Keratinocyte (primary cell): ENCODE measurements around the gene MTA1. TPM values are rescaled to one million over a fixed set of nuclear protein-coding genes. Genes with fewer than 3 reads are reported as not detected.

Experiments used
- DNase-seq: peaks from one replicate; pipeline ENCODE4 v3.0.0-alpha.2; 2011; ENCODE audit warnings: low read depth, missing footprints, low spot score
- FAIRE-seq: peaks from 2 replicates; lab custom pipeline; 2011; peaks lifted over from hg19 to GRCh38; lab: Jason Lieb, UNC
- H2AFZ ChIP-seq: 2 replicates; pipeline ENCODE4 v1.6.0; 2012; ENCODE audit warnings: low read length, control low read depth, inconsistent platforms; ENCODE audit not compliant: control insufficient read depth
- H3K27ac ChIP-seq: 2 replicates; pipeline ENCODE4 v1.5.1; 2011; ENCODE audit warnings: low read length; ENCODE audit not compliant: control insufficient read depth, insufficient read depth
- H3K27me3 ChIP-seq: 3 replicates; pipeline ENCODE4 v1.6.0; 2011; ENCODE audit warnings: low read length; ENCODE audit not compliant: control insufficient read depth, insufficient read depth; ENCODE audit errors: extremely low read depth
- H3K36me3 ChIP-seq, 2 experiments: 2 replicates in 1 of 2; 3 replicates in 1 of 2; pipeline ENCODE4 v1.5.1; 2011; ENCODE audit warnings: low read length in 2 of 2, mild to moderate bottlenecking in 1 of 2; ENCODE audit not compliant: control insufficient read depth in 2 of 2, insufficient read depth in 2 of 2; ENCODE audit errors: extremely low read depth in 1 of 2
- H3K4me1 ChIP-seq: 3 replicates; pipeline ENCODE4 v1.5.1; 2011; ENCODE audit warnings: low read length; ENCODE audit not compliant: control insufficient read depth, insufficient read depth; ENCODE audit errors: extremely low read depth
- H3K4me2 ChIP-seq: 3 replicates; pipeline ENCODE4 v1.6.0; 2011; ENCODE audit warnings: low read depth, low read length; ENCODE audit not compliant: control insufficient read depth, insufficient read depth; ENCODE audit errors: extremely low read depth
- H3K4me3 ChIP-seq, 3 experiments: fragments of 200-600 bp in 1 of 3; sonication (generic) in 1 of 3; 2 replicates in 2 of 3; 3 replicates in 1 of 3; pipeline ENCODE4 v1.5.1; 2011 to 2016; ENCODE audit warnings: low read length in 3 of 3, mild to moderate bottlenecking in 3 of 3, control low read depth in 2 of 3, inconsistent platforms in 1 of 3, low read depth in 1 of 3, mixed read lengths in 1 of 3, mixed run types in 1 of 3, moderate library complexity in 1 of 3; ENCODE audit not compliant: control insufficient read depth in 2 of 3, insufficient read depth in 2 of 3; ENCODE audit errors: extremely low read depth in 1 of 3
- H3K79me2 ChIP-seq: 2 replicates; pipeline ENCODE4 v1.6.0; 2012; ENCODE audit warnings: low read length; ENCODE audit not compliant: control insufficient read depth, insufficient read depth
- H3K9ac ChIP-seq: 3 replicates; pipeline ENCODE4 v1.6.0; 2011; ENCODE audit warnings: low read length; ENCODE audit not compliant: control insufficient read depth, insufficient read depth; ENCODE audit errors: extremely low read depth
- H3K9me1 ChIP-seq: 3 replicates; pipeline ENCODE4 v1.6.0; 2011; ENCODE audit warnings: low read length; ENCODE audit not compliant: control insufficient read depth, insufficient read depth; ENCODE audit errors: extremely low read depth
- H3K9me3 ChIP-seq: 2 replicates; pipeline ENCODE4 v1.5.1; 2012; ENCODE audit warnings: low read depth, low read length; ENCODE audit not compliant: control insufficient read depth
- H4K20me1 ChIP-seq: 3 replicates; pipeline ENCODE4 v1.6.0; 2011; ENCODE audit warnings: low read length; ENCODE audit not compliant: control insufficient read depth, insufficient read depth; ENCODE audit errors: extremely low read depth
- EZH2 ChIP-seq: IDR thresholded peaks from one replicate; pipeline ENCODE4 v1.6.1; 2012; ENCODE audit warnings: inconsistent platforms, mild to moderate bottlenecking, low read length, moderate library complexity
- dilution Hi-C: fragments of 300-500 bp; cut with MboI; formaldehyde crosslinking; loops from one replicate; pipeline ENCODE4 v1.7.0; 2020; ENCODE audit warnings: low sequenced_read_pairs; ENCODE audit not compliant: extremely low pct_ligation_motif_present
- polyA plus RNA-seq, 5 experiments: library from polyadenylated mRNA; depleted of rRNA in 3 of 5; stranded (reverse) in 3 of 5; stranded (forward) in 1 of 5; unstranded in 1 of 5; fragments of >200 nt; gene quantifications; 1 replicate in 1 of 5; 2 replicates in 3 of 5; 3 replicates in 1 of 5; pipeline versions ENCODE4 v1.2.1 to v1.2.3, GENCODE V29; 2011 to 2012; ENCODE audit warnings: missing spikeins in 2 of 5, low read depth in 1 of 5, low replicate concordance in 1 of 5
- TF ChIP-seq, protein P1 (sequence below), 3 experiments: IDR thresholded peaks in 1 of 3; conservative IDR thresholded peaks in 1 of 3; optimal IDR thresholded peaks in 1 of 3; 2 replicates in 2 of 3; 3 replicates in 1 of 3; pipeline versions ENCODE3 to v1.5.1; 2011; ENCODE audit warnings: low read length in 3 of 3, mild to moderate bottlenecking in 3 of 3, moderate library complexity in 2 of 3, control low read depth in 1 of 3, inconsistent platforms in 1 of 3; ENCODE audit not compliant: insufficient read depth in 2 of 3; ENCODE audit errors: extremely low read depth in 1 of 3

MTA1 gene
- polyA plus RNA-seq, 1 donor (not counting 4 experiments of a cell fraction or from before 2014, with no cell fraction given) = 33.6 TPM

DNA sequence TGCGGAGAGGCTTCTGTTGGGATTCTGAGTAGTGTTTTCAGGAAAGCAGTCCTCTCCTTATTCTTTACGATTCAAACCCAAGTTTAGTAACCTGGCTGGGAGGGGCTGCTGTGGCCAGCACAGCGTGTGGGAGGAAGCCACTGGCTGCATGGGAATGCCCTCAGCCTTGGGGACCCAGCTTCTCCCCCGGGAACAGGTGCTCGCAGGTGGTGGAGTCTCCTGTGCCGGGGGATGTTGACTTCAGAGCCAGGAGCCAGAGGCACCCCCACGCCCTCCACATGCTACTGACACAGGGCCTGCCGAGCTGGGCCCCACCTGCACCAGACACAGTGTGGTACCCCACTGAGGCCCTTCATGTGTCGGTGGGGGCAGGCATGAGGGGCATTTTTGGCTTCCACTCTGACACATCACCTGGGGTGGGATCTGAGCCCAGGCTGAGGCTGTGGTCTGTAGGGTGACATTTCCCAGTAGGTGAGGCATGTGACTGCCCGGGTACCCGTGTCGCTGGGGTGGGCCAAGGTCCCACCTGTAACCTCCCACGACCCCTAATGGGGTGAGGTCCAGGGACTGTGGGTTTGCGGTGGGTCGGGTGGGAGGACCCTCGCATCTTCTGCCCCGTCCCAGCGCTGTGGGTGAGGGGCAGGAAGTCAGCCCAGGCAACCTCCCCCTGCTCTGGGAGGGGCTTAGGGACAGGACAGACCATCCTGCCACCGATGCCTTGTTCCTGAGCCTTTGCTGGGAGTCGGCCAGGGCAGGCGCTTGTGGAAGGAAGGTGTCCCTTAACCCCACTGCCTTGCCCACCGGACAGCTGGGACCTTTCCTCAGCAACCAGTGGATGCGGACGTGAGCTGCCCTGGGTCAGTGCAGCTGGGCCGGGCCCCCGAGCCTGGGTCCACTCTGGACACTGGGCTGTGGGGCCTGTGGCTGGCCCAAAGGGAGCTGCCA is 26.5 kb downstream of the MTA1 start:
- Histone ChIP-seq H3K9me1 (no peaks in the 10 kb centered on the region), H3K36me3 (peaks cover 16 to 23% of the 10 kb centered on the region in 2 experiments), H4K20me1 (peaks cover 2% of the 10 kb centered on the region), H3K4me3 (no peak overlapping the region), H2AFZ (no peak overlapping the region), H3K4me1 (no peaks in the 10 kb centered on the region), H3K79me2 (peaks cover 15% of the 10 kb centered on the region), H3K9me3 (no peaks in the 10 kb centered on the region), H3K4me2 (no peak overlapping the region), H3K27me3 (no peaks in the 10 kb centered on the region), H3K27ac (no peak overlapping the region), H3K9ac (no peak overlapping the region)
- dilution Hi-C loops = no loop called here
- no peak for DNase-seq
- FAIRE-seq = no peak
- TF ChIP-seq, protein P1, sequence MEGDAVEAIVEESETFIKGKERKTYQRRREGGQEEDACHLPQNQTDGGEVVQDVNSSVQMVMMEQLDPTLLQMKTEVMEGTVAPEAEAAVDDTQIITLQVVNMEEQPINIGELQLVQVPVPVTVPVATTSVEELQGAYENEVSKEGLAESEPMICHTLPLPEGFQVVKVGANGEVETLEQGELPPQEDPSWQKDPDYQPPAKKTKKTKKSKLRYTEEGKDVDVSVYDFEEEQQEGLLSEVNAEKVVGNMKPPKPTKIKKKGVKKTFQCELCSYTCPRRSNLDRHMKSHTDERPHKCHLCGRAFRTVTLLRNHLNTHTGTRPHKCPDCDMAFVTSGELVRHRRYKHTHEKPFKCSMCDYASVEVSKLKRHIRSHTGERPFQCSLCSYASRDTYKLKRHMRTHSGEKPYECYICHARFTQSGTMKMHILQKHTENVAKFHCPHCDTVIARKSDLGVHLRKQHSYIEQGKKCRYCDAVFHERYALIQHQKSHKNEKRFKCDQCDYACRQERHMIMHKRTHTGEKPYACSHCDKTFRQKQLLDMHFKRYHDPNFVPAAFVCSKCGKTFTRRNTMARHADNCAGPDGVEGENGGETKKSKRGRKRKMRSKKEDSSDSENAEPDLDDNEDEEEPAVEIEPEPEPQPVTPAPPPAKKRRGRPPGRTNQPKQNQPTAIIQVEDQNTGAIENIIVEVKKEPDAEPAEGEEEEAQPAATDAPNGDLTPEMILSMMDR (optimal IDR thresholded peaks at IDR 0.05 in 1 of 3, IDR thresholded peaks at IDR 0.05 in 1 of 3, conservative IDR thresholded peaks at IDR 0.05 in 1 of 3; ENCODE audit: extremely low read depth in 1 of 3, insufficient read depth in 2 of 3, low read length in 3 of 3) = no peak
- no peak for TF ChIP-seq EZH2

DNA sequence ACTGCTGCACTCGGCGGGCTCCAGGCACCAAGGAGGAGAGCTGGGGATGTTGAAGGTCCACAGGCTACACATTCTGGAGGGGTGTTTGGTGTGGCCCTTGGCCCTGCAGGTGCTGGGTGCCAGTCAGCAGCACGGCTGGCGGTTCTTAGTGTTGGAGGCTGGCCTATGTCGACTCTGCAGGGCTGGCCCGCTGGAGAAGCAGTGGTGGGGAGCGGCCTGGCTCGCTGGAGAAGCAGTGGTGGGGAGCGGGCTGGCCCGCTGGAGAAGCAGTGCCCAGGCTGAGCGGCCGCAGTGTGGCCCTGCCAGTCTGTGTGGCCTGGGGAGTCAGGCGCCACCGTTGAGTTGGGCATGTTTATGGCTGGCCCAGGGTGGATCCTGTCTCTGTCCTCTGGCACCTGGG is 27.3 kb downstream of the MTA1 start:
- Histone ChIP-seq H3K4me2 (no peak overlapping the region), H3K27me3 (no peaks in the 10 kb centered on the region), H3K9me1 (no peaks in the 10 kb centered on the region), H4K20me1 (peaks cover 2% of the 10 kb centered on the region), H3K36me3 (peaks cover 16 to 28% of the 10 kb centered on the region in 2 experiments), H3K27ac (no peak overlapping the region), H3K9me3 (no peaks in the 10 kb centered on the region), H3K9ac (no peak overlapping the region), H3K4me1 (no peaks in the 10 kb centered on the region), H3K79me2 (peaks cover 15% of the 10 kb centered on the region), H3K4me3 (no peak overlapping the region), H2AFZ (no peak overlapping the region)
- no peak for FAIRE-seq
- dilution Hi-C loops = no loop called here
- DNase-seq = no peak
- no peak for TF ChIP-seq EZH2
- TF ChIP-seq, protein P1 (optimal IDR thresholded peaks at IDR 0.05 in 1 of 3, IDR thresholded peaks at IDR 0.05 in 1 of 3, conservative IDR thresholded peaks at IDR 0.05 in 1 of 3; ENCODE audit: extremely low read depth in 1 of 3, insufficient read depth in 2 of 3, low read length in 3 of 3) = no peak
